Thyroid gland (tissue), 4 donors: ENCODE data around the gene GRAMD1A.

Experiments used
- POLR2A ChIP-seq, 2 donors: fragments of 450-650 bp; IDR thresholded peaks; one replicate each; pipeline ENCODE4 v1.6.1; 2017; ENCODE audit warnings: antibody characterized with exemption in 2 of 2, mild to moderate bottlenecking in 2 of 2, moderate library complexity in 1 of 2
- TF ChIP-seq, protein P1 (sequence below), 6 experiments: fragments of 200-600 bp in 3 of 6; fragments of 450-650 bp in 3 of 6; sonication (generic) in 3 of 6; IDR thresholded peaks; one replicate each; pipeline ENCODE4 v1.5.1; 2016 to 2019; ENCODE audit warnings: antibody characterized with exemption in 6 of 6, mild to moderate bottlenecking in 2 of 6, inconsistent platforms in 1 of 6, moderate library complexity in 1 of 6

DNA sequence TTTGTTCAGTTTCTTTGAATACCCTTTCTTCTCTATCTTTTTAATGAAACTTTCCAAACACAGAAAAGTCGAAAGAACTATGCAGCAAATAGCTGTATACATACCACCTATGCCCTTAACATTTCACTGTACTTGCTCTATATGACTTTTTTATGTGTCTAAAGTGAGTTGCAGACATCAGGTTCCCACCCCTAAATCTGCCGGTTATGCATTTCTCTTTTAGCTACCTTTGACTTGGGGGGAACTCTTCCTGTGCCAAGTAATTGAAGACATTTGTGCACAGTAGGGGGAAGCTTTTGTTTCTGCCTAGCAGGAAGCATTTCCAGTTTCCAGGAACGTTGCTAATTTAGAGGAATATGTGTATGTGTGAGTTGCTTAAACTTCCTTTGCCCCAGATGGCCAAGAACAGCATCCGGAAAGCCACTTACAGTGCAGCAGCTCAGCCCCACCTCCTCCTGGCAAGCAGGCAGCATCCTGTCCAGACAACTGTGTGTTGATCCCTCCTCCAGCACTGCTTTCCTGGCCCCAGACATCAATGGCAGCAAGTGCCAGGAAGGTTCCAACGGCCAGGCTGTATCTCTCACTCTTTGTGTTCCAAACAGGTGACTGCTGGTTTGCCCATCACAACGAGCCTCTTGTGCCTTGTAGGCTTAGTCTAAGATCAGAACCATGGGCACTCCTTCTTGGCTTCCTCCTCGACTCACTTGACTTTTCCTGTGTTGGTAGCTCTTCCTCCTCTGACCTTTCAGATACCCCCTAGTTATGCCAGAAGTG is 14.7 kb upstream of the GRAMD1A start:
- TF ChIP-seq POLR2A (IDR thresholded peaks at IDR 0.05): no peak
- TF ChIP-seq, protein P1, sequence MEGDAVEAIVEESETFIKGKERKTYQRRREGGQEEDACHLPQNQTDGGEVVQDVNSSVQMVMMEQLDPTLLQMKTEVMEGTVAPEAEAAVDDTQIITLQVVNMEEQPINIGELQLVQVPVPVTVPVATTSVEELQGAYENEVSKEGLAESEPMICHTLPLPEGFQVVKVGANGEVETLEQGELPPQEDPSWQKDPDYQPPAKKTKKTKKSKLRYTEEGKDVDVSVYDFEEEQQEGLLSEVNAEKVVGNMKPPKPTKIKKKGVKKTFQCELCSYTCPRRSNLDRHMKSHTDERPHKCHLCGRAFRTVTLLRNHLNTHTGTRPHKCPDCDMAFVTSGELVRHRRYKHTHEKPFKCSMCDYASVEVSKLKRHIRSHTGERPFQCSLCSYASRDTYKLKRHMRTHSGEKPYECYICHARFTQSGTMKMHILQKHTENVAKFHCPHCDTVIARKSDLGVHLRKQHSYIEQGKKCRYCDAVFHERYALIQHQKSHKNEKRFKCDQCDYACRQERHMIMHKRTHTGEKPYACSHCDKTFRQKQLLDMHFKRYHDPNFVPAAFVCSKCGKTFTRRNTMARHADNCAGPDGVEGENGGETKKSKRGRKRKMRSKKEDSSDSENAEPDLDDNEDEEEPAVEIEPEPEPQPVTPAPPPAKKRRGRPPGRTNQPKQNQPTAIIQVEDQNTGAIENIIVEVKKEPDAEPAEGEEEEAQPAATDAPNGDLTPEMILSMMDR (IDR thresholded peaks at IDR 0.05): no peak
